Left ventricle myocardium superior (tissue), 1 donor: Measurements from ENCODE around the gene LGR4. TPM values are rescaled to one million over a fixed set of nuclear protein-coding genes. Genes with fewer than 3 reads are reported as not detected.
"Not testable (repeated sequence)": the region's sequence is repeated elsewhere in the genome, so short reads cannot be mapped to it uniquely, and the experiment has no call there.

Experiments used
- ATAC-seq: fragments of 200-7000 bp; cut with Tn5 transposase; one replicate; pipeline ENCODE4 v1.9.1; 2020; ENCODE audit warnings: mild to moderate bottlenecking, moderate library complexity
- DNase-seq: peaks from one replicate; pipeline ENCODE4 v3.0.0-alpha.2; 2020
- intact Hi-C: fragments of 100-400 bp; cut with micrococcal nuclease; formaldehyde crosslinking; loops from one replicate; pipeline ENCODE4 v1.11.0; 2022
- long read RNA-seq: library from polyadenylated mRNA; unstranded; transcript quantifications from one replicate; pipeline ENCODE4 v2.0.0, GENCODE V29; 2021
- total RNA-seq: library from RNA; stranded (reverse); fragmentation: NEBNext Ultra II Directional; extraction: Animal tissue kit (Norgen Biotek cat#: 25700); gene quantifications from one replicate; pipeline ENCODE4 v1.2.1, GENCODE V29; 2021
- donor health status: DM: no; HTN: yes; CAD: no; lungs with severe emphysema.

LGR4 gene, protein sequence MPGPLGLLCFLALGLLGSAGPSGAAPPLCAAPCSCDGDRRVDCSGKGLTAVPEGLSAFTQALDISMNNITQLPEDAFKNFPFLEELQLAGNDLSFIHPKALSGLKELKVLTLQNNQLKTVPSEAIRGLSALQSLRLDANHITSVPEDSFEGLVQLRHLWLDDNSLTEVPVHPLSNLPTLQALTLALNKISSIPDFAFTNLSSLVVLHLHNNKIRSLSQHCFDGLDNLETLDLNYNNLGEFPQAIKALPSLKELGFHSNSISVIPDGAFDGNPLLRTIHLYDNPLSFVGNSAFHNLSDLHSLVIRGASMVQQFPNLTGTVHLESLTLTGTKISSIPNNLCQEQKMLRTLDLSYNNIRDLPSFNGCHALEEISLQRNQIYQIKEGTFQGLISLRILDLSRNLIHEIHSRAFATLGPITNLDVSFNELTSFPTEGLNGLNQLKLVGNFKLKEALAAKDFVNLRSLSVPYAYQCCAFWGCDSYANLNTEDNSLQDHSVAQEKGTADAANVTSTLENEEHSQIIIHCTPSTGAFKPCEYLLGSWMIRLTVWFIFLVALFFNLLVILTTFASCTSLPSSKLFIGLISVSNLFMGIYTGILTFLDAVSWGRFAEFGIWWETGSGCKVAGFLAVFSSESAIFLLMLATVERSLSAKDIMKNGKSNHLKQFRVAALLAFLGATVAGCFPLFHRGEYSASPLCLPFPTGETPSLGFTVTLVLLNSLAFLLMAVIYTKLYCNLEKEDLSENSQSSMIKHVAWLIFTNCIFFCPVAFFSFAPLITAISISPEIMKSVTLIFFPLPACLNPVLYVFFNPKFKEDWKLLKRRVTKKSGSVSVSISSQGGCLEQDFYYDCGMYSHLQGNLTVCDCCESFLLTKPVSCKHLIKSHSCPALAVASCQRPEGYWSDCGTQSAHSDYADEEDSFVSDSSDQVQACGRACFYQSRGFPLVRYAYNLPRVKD
- total RNA-seq: 43.5 TPM
- long read RNA-seq, full-length matches to known transcripts: 6 of 23 reads
- long read RNA-seq, partial matches to known transcripts: 2 of 23 reads
- long read RNA-seq, other reads (novel, unspliced or antisense): 15 of 23 reads

DNA sequence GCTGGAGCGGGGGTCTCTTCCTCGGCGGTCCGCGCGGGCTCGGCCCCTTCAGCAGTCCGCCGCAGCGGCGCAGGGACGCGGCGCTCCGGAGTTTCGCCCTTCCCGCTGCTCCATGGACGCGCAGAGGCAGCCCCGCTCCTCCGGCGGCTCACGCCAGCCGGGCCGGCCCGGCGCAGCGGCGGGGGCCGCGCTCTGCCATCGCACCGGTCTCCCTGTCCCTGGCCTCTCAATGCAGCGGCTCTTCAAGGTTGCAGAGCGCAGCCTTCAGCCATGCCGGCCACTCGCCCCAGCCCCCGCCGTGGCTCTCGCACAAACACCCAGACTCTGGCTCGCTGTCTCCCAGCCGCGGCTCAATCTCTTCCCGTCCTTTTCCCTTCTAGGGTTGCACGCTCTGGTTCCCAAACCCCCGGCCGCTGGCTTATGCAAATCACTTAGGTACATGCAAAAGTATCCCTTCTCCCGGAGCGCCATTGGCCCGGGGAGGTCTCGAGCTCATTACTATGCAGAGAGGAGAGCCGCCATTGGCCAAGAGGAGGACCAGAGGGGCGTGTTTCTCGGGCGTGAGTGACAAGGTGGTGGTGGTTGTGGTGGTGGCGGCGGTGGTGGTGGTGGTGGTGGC is at the start of gene LGR4:
Gene LGR4 (minus strand): TSS at position 393 of the 619 bp plus-strand sequence. CDS start 488 bp downstream, outside the sequence.
- ATAC-seq (peak; percentile 96), DNase-seq (peak; percentile 93)
- intact Hi-C loops: no loop called here

DNA sequence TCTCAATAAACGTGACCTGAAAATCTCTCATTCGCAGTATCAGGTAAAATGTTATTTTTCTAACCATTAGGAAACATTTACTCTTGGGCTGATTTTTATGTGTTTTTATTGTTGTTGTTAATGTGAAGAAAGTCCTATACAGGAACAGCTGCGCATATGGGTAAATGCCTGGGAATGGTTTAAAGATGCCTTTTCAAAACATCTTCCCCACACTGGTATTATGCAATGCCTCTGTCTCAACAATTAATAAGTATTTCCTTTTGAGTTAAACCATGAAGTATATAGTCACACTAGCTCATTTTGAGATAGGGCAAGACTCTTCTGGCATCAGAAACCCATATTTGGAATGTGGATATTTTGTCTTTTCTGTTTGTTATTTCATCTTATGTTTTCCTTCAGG is 47.6 kb upstream of the LGR4 start:
- no peak for ATAC-seq
- intact Hi-C loops: no loop called here
- no peak for DNase-seq

DNA sequence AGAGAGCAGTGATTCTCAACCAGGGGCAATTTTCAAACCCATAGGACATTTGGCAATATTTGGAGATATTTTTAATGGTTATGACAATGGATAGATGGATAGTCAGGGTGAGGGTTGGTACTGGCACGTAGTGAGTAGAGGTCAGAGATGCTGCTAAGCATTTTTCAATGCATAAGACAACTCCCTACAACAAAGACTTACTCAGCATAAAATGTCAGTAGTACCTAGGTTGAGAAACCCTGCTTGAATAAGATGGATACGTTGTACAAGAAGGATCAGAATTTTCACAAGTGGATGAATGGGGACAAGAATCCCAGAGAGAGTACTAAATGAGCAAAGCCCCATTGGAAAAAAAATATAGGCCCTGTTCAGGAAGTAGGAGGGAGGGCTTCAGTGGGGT is 45.9 kb upstream of the LGR4 start:
- intact Hi-C loops: no loop called here
- no peak for DNase-seq

DNA sequence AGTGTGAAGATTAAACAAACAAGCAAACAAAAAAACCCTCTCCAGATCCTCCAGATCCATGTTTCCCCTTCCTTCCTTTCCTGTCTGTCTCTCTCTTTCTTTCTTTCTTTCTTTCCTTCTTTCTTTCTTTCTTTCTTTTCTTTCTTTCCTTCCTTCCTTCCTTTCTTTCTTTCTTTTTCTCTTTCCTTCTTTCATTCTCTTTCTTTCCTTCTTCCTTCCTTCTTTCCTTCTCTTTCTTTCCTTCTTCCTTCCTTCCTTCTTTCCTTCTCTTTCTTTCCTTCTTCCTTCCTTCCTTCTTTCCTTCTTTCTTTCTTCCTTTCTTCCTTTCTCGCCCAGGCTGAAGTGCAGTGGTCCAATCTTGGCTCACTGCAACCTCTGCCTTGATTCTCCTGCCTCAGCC is 44.9 kb upstream of the LGR4 start:
- intact Hi-C loops, ATAC-seq, DNase-seq: not testable (repeated sequence)

More for the DNA sequence above, 45.9 kb upstream of the LGR4 start:
- no peak for ATAC-seq

DNA sequence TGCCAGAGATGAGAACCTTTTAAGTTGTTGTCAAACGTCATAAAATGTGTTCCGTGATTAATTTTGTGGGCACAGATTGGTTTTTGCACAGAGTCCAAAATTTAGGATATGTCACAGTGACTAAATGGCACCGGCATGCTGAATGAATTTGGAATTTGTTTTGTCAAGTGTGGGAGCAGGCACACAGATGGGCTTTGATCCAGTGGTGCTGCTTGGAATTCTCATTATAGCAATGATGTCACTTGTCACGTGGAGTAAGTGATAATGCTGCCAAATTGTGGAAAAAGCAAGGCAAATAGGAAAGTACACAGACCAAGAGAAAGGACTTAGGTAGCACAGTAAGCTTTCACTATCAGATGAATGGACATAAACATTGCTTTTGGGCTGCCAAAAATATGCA is 42.0 kb upstream of the LGR4 start:
- DNase-seq: no peak
- intact Hi-C loops: no loop called here
- peak; percentile 84 for ATAC-seq

DNA sequence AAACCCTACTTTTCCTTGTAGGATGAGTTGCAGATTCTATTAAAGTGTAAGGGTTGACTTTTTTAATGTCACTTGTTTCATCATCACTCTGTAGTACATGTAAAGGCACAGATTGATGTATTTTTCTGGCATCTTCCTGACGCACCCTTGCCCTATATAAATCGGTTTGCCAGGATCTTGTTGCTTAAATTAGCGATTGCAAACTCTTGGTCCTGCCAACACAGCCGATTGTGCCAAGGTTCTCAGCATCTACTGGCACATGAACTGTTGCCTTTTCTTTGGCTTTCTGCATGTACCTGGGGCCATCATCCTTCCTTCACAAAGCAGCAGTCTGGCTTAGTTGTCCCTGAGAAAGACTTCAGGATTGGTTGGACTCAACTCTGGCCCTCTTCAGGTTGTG is 41.5 kb upstream of the LGR4 start:
- ATAC-seq: peak; percentile 86
- intact Hi-C loops: no loop called here
- peak; percentile 55 for DNase-seq

DNA sequence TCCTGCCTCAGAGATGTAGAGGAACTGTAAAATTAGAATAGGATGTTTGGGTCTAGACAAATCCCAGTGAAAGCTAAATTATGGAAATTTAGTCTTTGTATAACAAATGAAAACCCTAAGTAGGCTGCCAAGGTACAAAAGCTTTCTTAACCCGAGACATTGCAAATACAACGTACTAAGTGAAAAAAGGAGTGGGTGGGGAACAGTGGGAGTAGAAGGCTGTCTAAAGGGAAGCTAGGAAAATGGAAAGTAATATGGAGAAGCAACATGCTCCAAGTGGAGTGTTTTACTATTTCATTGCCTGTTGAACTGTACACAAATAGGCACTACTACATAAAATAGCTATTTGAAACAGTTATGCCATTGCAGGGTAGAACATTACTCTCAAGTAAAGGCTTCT is 40.8 kb upstream of the LGR4 start:
- intact Hi-C loops: no loop called here
- ATAC-seq: no peak
- DNase-seq: no peak

DNA sequence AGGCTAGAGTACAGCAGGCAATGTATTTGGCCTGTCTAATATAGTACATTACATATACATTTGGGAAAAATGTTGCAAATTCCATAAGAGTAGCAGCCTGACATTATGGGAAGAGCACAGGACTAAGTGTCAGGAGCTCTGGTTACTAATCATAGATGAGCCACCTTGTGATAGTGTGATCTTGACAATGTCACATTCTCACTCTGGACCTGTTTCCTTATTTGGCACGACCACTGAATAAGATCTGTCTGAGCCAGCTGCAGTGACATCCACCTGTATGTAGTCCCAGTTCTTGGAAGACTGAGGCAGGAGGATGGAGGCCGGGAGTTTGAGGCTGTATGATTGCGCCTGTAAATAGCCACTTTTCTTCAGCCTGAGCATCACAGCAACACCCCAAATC is 39.6 kb upstream of the LGR4 start:
- ATAC-seq: peak; percentile 50
- intact Hi-C loops: no loop called here
- DNase-seq: no peak

DNA sequence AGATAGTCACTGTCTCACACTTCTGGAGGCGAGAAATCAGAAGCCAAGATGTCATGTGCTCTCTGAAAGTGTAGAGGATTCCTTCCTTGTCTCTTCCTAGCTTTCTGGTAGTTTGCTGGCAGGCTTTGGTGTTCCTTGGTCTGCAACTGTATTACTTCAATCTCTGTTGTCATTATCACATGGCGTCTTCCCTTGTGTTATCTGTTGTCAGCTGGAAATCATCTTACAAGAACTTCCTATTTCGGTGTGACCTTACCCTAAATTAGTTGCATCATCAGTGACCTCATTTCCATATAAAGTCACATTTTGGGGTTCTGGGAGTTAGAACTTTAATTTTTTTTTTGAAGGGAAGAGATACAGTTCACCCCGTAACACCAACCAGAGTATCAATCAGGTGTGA is 37.3 kb upstream of the LGR4 start:
- DNase-seq (no peak), ATAC-seq (no peak)
- intact Hi-C loops: no loop called here

DNA sequence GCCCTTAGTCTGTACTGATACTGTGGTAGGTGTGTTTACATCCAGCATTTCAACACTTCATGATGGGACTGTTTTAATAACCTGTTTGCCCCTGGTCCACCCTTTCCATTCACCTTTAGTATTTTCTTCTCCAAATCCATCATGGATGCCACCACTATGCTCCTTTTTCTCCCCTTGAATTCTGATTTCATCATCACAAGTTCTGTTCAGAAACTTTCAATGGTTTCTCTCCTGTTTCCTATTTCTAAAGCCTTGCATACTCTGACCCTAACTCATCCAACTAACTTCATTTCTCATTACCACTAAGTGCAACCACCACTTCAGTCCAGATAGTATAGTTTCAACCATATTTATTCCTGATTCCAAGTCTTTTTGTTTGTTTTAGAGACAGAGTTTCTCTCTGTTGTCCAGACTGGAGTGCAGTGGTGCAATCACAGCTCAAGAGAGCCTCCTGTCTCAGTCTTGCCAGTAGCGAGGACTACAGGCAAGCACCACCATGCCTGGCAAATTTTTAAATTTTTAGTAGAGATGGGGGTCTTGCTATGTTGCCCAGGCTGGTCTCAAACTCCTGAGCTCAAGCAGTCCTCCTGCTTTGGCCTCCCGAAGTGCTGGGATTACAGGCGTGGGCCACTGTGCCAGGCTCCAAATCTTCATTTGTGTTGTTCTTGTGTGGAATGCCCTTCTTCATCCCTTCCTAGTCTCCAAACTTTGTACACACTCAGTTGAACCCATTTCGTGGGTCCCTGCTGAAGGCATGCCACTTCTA is 35.1 kb upstream of the LGR4 start:
- DNase-seq (no peak), ATAC-seq (no peak)
- intact Hi-C loops: no loop called here

DNA sequence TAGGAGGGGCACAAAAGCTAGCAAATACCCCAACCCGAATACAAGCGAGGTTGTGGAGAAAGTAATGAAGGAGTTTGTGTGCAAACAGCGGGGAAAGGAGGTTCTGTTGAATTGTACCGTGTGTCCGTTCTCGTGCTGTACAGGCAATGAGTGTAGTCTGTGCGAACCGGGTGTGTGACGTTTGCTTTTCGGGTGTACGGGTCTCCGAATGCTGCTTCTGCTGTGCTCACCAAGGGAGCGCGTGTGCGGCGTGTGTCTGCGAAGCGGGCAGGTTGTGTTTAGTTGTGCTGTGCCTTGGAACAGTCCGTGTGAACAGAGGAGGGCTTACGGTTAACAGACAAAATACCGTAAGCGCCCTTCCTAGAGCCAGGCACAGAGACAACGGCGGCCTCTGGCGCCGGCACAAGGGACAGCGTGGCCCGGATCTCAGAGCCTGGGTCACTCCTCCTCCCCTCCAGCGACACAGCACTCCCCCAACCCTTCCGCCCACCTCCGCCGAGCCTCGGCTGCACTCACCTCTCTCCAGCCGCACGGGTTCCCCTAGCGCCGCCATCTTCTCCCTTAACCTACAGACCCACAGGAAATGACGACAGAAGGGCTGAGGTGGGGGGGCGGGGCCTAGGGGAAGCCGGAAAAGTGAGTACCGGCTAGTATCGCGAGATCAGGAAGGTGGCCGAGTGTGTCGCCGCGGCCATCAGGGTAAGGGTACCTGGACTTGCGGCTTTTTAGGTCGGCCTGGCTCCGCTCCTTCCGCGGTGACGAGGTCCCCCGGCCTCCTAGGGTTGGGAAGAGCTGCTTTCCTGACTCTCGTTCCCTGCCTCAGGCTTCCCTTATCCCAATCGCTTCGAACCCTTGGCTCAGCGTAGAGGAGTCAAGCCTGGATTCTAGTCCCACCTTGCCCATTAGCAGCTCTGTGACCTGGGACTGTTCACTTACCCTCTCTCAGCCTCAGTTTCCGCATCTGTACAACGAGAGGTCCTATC is 33.9 kb upstream of the LGR4 start, which contains the start of gene LIN7C:
Gene LIN7C (minus strand): TSS at position 570 of the 983 bp plus-strand sequence. CDS start 17 bp downstream, at position 553.
- peak; percentile 99 for ATAC-seq
- peak; percentile 95 for DNase-seq
- intact Hi-C loops: no loop called here

DNA sequence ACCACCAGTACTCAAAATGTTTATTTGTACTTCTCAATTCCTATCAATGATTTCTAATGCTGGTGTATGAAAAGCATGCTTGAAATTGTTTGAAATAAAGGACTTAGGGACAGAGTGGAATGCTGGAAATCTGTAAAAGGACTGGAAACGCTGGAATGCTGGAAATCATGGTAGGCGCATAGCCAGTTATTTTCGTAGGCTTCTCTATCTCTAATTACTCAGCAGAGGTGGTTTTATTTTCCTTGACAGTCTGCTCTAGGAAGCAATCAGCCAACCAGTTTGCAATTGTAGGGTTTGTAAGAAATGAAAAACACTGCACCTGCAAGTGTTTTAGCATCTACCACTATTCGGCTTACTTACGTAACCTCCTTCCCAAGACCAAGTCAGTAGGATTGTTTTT is 33.2 kb upstream of the LGR4 start:
- intact Hi-C loops: no loop called here
- DNase-seq (no peak), ATAC-seq (no peak)

DNA sequence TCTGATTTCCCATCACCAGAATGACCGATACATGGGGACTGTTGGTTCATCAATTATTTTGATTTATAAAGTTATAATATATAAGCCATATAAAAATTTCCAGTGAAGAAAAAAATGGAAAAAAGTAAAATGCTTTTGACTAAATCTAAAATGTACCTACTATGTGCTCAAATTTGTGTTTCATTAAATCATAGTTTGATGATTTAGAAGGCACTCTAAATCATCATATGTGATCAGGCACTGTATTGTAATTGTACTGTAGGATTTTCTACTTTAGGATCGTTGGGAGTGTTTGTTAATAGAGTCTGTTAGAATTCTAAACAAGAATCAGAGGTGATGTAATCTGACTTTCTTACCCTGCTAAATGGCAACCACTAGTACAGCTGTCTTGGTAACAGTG is 31.6 kb upstream of the LGR4 start:
- DNase-seq (no peak), ATAC-seq (no peak)
- intact Hi-C loops: no loop called here

DNA sequence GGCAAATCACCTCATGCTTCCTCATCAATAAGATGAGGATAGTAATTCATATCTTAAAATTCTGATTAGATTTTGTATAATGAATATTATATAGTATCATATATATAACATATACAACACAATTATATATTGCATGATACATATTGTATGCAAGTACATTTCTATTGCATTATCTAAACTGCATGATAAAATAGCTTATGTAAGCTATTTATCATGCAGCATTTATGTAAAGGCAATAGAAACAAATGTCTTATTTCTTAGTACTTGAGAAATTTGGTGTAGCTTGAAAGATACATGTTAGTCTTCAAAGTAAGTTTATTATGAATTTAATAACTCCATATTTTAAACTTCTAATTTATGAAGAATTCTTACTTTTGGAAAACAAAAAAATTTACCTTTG is 28.5 kb upstream of the LGR4 start:
- intact Hi-C loops: no loop called here
- no peak for DNase-seq
- ATAC-seq: no peak

DNA sequence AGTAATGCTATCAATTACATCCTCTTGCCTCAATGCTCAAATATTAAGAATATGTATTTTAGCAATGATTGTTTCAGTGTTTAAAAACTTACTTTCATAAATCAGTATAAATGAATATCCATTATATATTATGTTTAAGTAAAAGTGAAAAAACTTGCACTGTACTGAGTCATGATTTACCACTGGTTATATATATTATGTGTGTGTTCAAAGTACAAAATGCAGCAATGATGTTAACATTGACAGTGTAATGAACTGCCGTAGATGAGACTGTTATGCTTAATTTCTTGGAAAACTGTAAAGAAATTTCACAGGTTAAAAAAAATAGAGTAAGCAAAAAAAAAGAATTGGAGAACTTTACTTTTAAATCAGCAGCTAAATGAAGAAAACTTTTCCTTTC is 25.3 kb upstream of the LGR4 start:
- intact Hi-C loops: no loop called here
- ATAC-seq: no peak
- no peak for DNase-seq

DNA sequence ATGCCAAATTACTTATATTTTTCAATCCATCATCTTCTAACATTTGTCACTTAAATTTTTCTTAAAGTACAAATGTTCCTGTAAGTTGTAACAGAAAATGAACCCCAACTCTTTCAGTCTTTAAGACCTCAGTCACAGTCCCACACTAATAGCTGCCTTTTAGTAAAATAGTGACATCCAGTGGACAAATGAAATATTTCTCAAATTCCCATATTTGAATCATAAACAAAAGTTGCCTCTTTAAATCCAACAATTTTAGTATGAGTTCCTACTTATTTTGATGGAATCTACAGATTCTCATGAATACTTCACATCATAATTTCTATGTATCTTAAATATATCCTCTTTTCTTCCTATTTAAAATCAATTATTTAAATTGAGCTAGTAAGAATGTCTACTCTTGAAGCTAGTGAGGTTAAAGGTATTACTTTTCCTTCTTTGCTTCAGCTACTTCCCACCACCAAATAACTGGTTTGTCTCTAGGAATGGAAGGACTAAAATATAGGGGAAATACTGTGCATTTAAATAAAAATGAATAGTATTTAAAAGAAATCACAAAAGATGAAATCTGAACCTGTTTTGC is 24.8 kb upstream of the LGR4 start:
- ATAC-seq: peak; percentile 58
- intact Hi-C loops: no loop called here

DNA sequence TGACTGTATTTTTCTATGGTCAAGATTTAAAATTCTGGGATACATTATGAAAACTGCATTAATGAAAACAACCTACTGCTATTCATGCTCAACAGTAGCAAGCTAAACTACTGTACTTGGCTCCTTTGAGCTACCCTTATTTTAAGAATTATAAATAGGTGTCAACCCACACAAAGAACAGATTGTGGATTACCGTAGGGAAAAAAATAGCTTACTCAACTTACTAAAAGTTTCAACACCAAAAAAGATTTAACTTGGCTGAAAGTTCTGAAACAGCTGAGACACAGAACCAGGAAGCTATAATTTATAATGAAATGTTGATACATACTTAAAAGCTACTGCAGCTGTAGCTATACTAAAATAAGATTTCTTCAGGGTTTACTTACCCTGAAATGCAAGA is 23.9 kb upstream of the LGR4 start:
- no peak for DNase-seq
- intact Hi-C loops: no loop called here
- peak; percentile 58 for ATAC-seq

More for the DNA sequence above, 24.8 kb upstream of the LGR4 start:
- DNase-seq: no peak
